Retinal pigment epithelial cell (primary cell): Measurements from ENCODE around the gene DPP9.
A peak's percentile ranks its signal among the peaks of the same experiment; 100 is the strongest.

Experiments
- DNase-seq: peaks from one replicate; pipeline ENCODE4 v3.0.0-alpha.2; 2010; ENCODE audit warnings: low read depth
- H3K4me3 ChIP-seq: 2 replicates; pipeline ENCODE4 v1.5.1; 2011; ENCODE audit warnings: mild to moderate bottlenecking, low read length, control low read depth, moderate library complexity
- CTCF ChIP-seq: conservative IDR thresholded peaks from 2 replicates; pipeline ENCODE4 v1.5.1; 2011; ENCODE audit warnings: low read depth, low read length, control low read depth, inconsistent platforms

DPP9 gene

GRCh38 chr19:4760285-4760650 lies 36.6 kb upstream of the DPP9 start:
- no peak for TF ChIP-seq CTCF
- peak overlapping the region; percentile 45 for H3K4me3 ChIP-seq

GRCh38 chr19:4759388-4760284 lies 36.0 kb upstream of the DPP9 start:
- H3K4me3 ChIP-seq: peak overlapping the region; percentile 45
- no peak for TF ChIP-seq CTCF
- DNase-seq: peak; percentile 65

More at GRCh38 chr19:4760285-4760650, 36.6 kb upstream of the DPP9 start:
- no peak for DNase-seq

GRCh38 chr19:4758659-4759058 lies 35.0 kb upstream of the DPP9 start:
- DNase-seq: no peak
- TF ChIP-seq CTCF: no peak
- no peak overlapping the region for H3K4me3 ChIP-seq

- no peak for TF ChIP-seq CTCF
- no peak for DNase-seq
- no peak overlapping the region for H3K4me3 ChIP-seq
Measured at GRCh38 chr19:4758082-4758481, 34.4 kb upstream of the DPP9 start.

GRCh38 chr19:4755459-4755858 lies 31.8 kb upstream of the DPP9 start:
- no peak for DNase-seq
- TF ChIP-seq CTCF: no peak

DNA sequence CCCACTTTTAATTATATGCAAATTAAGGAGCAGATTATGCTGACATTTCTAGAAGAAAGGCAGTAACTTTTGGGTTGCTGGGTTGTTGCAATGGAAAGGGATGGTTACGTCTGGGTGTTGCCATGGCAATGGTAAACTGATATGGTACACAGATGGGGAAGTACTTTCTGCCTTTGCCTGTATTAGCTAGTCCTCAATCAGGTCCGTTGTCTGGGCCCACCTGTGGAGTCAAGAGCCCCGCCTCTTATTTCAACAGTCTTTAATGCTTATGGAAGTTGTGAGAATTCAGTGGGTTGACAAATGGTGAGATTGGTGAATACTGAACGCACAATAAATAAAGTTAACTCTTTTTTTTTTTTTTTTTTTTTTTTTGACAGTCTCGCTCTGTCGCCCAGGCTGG lies 30.6 kb upstream of the DPP9 start:
- DNase-seq: no peak
- no peak overlapping the region for H3K4me3 ChIP-seq
- no peak for TF ChIP-seq CTCF

More at GRCh38 chr19:4755459-4755858, 31.8 kb upstream of the DPP9 start:
- H3K4me3 ChIP-seq: no peak overlapping the region
